Loucy (cell line): ENCODE measurements around the gene TSC22D3.

ENCODE experiments used
- H2AFZ ChIP-seq: fragments of 200-600 bp; sonication (generic); 2 replicates; pipeline ENCODE4 v1.6.0; 2016; ENCODE audit warnings: antibody characterized with exemption, mild to moderate bottlenecking, low read length, moderate library complexity
- H3F3A ChIP-seq: fragments of 200-600 bp; 2 replicates; pipeline ENCODE4 v1.6.0; 2016; ENCODE audit warnings: antibody characterized with exemption, low read depth, mild to moderate bottlenecking
- H3K27me3 ChIP-seq: fragments of 200-600 bp; sonication (generic); 2 replicates; pipeline ENCODE4 v1.6.1; 2014; ENCODE audit warnings: low read length, mild to moderate bottlenecking; ENCODE audit not compliant: insufficient read depth, poor library complexity, severe bottlenecking
- H3K36me3 ChIP-seq: fragments of 200-600 bp; sonication (generic); 2 replicates; pipeline ENCODE4 v1.6.1; 2016; ENCODE audit warnings: low read length; ENCODE audit not compliant: insufficient read depth
- H3K4me1 ChIP-seq: fragments of 200-600 bp; sonication (generic); 2 replicates; pipeline ENCODE4 v1.5.1; 2014; ENCODE audit warnings: low read length, mild to moderate bottlenecking; ENCODE audit not compliant: insufficient read depth, poor library complexity, severe bottlenecking
- H3K4me2 ChIP-seq: fragments of 200-600 bp; sonication (generic); 2 replicates; pipeline ENCODE4 v1.6.0; 2014; ENCODE audit warnings: antibody characterized with exemption, low read length, low read depth, mild to moderate bottlenecking; ENCODE audit not compliant: poor library complexity, severe bottlenecking
- H3K4me3 ChIP-seq: fragments of 200-600 bp; sonication (generic); 2 replicates; pipeline ENCODE4 v1.5.1; 2014; ENCODE audit warnings: low read length, mild to moderate bottlenecking, mixed read lengths; ENCODE audit not compliant: poor library complexity, severe bottlenecking
- H3K79me2 ChIP-seq: fragments of 200-600 bp; sonication (generic); 2 replicates; pipeline ENCODE4 v1.6.1; 2014; ENCODE audit warnings: low read length; ENCODE audit not compliant: insufficient read depth
- H3K9ac ChIP-seq: fragments of 200-600 bp; sonication (generic); 2 replicates; pipeline ENCODE4 v1.6.0; 2014; ENCODE audit warnings: mild to moderate bottlenecking, low read depth, low read length, moderate library complexity; ENCODE audit not compliant: poor library complexity, severe bottlenecking
- H3K9me2 ChIP-seq: fragments of 200-600 bp; sonication (generic); replicated peaks from 2 replicates; pipeline ENCODE4 v1.6.1; 2016; ENCODE audit warnings: low read depth, low read length, mixed read lengths
- H3K9me3 ChIP-seq: fragments of 200-600 bp; sonication (generic); 2 replicates; pipeline ENCODE4 v1.6.1; 2014; ENCODE audit warnings: mild to moderate bottlenecking, antibody characterized with exemption, low read length, low read depth; ENCODE audit not compliant: insufficient read depth
- H4K20me1 ChIP-seq: fragments of 200-600 bp; sonication (generic); 2 replicates; pipeline ENCODE4 v1.6.0; 2014; ENCODE audit warnings: antibody characterized with exemption, low read length, mild to moderate bottlenecking; ENCODE audit not compliant: insufficient read depth, poor library complexity, severe bottlenecking
- EZH2phosphoT487 ChIP-seq: fragments of 200-600 bp; IDR thresholded peaks from 2 replicates; pipeline ENCODE4 v1.6.1; 2018; ENCODE audit warnings: antibody characterized with exemption, mild to moderate bottlenecking, moderate library complexity, borderline replicate concordance
- TF ChIP-seq, protein P1 (sequence below): fragments of 200-600 bp; sonication (generic); conservative IDR thresholded peaks from 2 replicates; pipeline ENCODE4 v1.5.1; 2014; ENCODE audit warnings: mild to moderate bottlenecking, antibody characterized with exemption, low read length

The TSC22D3 gene

GRCh38 chrX:107708762-107709161 is 66.8 kb downstream of the TSC22D3 start:
- H3K9ac ChIP-seq = no peak overlapping the region
- H3K36me3 ChIP-seq = peaks cover 10% of the 10 kb centered on the region
- H3K9me3 ChIP-seq = no peaks in the 10 kb centered on the region

DNA sequence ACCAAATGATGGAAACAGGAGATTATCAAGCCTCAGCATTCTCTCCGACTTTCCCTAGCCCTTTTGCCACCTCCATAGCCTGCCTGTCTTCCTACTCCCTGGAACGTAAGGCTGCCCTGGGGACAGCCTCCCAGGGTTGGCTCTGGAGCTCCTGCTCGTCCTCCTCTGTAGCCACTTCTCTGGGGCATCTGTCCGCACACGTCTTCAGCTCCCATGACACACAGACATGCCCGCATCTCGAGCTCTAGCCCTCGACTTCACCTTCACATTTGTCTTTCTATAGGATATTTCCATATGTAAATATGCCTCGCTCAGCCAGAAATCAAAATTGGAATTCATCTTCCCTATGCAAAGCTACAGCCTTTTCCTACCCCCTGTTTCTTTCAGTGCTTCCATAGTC is 67.7 kb downstream of the TSC22D3 start:
- no peak for TF ChIP-seq EZH2phosphoT487
- TF ChIP-seq, protein P1, sequence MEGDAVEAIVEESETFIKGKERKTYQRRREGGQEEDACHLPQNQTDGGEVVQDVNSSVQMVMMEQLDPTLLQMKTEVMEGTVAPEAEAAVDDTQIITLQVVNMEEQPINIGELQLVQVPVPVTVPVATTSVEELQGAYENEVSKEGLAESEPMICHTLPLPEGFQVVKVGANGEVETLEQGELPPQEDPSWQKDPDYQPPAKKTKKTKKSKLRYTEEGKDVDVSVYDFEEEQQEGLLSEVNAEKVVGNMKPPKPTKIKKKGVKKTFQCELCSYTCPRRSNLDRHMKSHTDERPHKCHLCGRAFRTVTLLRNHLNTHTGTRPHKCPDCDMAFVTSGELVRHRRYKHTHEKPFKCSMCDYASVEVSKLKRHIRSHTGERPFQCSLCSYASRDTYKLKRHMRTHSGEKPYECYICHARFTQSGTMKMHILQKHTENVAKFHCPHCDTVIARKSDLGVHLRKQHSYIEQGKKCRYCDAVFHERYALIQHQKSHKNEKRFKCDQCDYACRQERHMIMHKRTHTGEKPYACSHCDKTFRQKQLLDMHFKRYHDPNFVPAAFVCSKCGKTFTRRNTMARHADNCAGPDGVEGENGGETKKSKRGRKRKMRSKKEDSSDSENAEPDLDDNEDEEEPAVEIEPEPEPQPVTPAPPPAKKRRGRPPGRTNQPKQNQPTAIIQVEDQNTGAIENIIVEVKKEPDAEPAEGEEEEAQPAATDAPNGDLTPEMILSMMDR = no peak
- H3F3A ChIP-seq = peaks cover 10% of the 10 kb centered on the region
- peaks cover 4% of the 10 kb centered on the region; the same call in 1 of the 2 replicates for H3K79me2 ChIP-seq
- H3K9me2 ChIP-seq = no peaks in the 10 kb centered on the region
- peaks cover 1% of the 10 kb centered on the region; the same call in 1 of the 2 replicates for H3K36me3 ChIP-seq
- no peak overlapping the region for H3K4me2 ChIP-seq
- no peaks in the 10 kb centered on the region for H3K27me3 ChIP-seq
- H3K9ac ChIP-seq = no peak overlapping the region
- H3K4me1 ChIP-seq = peaks cover 21% of the 10 kb centered on the region
- H4K20me1 ChIP-seq = no peaks in the 10 kb centered on the region
- no peak overlapping the region for H3K4me3 ChIP-seq
- H3K9me3 ChIP-seq = no peaks in the 10 kb centered on the region
- H2AFZ ChIP-seq = no peak overlapping the region

More at GRCh38 chrX:107708762-107709161, 66.8 kb downstream of the TSC22D3 start:
- Histone ChIP-seq H3K4me2 (no peak overlapping the region), H3K9me2 (no peaks in the 10 kb centered on the region), H3K79me2 (peaks cover 13% of the 10 kb centered on the region), H3F3A (peaks cover 18% of the 10 kb centered on the region), H3K4me1 (peaks cover 30% of the 10 kb centered on the region), H3K27me3 (no peaks in the 10 kb centered on the region), H4K20me1 (peaks cover 8% of the 10 kb centered on the region), H3K4me3 (no peak overlapping the region), H2AFZ (no peak overlapping the region)
- no peak for TF ChIP-seq EZH2phosphoT487
- TF ChIP-seq, protein P1 = no peak

DNA sequence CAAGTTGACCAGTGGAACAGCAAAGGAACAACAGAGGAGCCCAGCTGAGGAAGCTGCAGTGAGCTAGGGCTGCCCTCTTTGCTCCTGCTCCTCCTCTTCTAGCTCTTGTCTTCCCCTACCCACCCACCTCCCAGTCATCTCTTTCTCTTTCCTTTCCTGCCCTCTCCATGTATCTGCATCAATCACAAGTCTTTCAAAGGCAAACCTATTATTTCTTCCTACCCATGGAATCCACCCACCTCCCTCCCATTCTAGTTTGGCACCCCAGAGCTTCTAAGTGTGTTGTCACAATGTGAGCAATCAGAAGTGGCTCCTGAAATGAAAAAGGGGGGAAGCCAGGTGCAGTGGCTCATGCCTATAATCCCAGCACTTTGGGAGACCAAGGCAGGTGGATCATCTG is 69.3 kb downstream of the TSC22D3 start:
- Histone ChIP-seq H3F3A (peaks cover 2% of the 10 kb centered on the region), H3K9me3 (no peaks in the 10 kb centered on the region), H3K4me2 (no peak overlapping the region), H3K9ac (no peak overlapping the region), H3K9me2 (no peaks in the 10 kb centered on the region), H2AFZ (no peak overlapping the region), H3K79me2 (no peaks in the 10 kb centered on the region), H3K36me3 (no peaks in the 10 kb centered on the region), H3K4me3 (no peak overlapping the region), H3K4me1 (peaks cover 11% of the 10 kb centered on the region), H4K20me1 (no peaks in the 10 kb centered on the region), H3K27me3 (no peaks in the 10 kb centered on the region)
- TF ChIP-seq EZH2phosphoT487 = no peak
- TF ChIP-seq, protein P1 = no peak
